ENCODE results near the gene FAM8A1.

Gene FAM8A1

DNA sequence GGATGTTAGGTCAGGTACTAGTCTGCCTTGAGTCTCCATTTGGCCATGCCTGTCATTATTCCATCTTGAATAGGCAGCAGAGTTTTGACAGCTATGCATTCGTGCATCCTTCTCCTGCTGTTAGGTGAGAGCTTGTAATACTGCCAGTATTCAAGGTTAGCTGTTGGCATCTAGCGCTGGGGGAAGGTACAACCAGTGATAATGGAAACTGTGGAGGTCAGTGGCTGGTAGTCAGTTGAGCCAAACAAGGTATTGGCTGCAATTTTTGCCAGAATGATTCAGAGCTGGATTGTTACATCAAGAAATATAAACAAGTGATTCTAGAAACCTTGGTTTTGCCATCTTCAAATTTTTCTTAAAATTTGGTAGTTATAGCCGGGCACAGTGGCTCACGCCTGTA lies 6.5 kb downstream of the FAM8A1 start:
- no peak overlapping the region for H3K27ac ChIP-seq
- TF ChIP-seq, protein P1, sequence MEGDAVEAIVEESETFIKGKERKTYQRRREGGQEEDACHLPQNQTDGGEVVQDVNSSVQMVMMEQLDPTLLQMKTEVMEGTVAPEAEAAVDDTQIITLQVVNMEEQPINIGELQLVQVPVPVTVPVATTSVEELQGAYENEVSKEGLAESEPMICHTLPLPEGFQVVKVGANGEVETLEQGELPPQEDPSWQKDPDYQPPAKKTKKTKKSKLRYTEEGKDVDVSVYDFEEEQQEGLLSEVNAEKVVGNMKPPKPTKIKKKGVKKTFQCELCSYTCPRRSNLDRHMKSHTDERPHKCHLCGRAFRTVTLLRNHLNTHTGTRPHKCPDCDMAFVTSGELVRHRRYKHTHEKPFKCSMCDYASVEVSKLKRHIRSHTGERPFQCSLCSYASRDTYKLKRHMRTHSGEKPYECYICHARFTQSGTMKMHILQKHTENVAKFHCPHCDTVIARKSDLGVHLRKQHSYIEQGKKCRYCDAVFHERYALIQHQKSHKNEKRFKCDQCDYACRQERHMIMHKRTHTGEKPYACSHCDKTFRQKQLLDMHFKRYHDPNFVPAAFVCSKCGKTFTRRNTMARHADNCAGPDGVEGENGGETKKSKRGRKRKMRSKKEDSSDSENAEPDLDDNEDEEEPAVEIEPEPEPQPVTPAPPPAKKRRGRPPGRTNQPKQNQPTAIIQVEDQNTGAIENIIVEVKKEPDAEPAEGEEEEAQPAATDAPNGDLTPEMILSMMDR (conservative IDR thresholded peaks at IDR 0.05) = no peak

DNA sequence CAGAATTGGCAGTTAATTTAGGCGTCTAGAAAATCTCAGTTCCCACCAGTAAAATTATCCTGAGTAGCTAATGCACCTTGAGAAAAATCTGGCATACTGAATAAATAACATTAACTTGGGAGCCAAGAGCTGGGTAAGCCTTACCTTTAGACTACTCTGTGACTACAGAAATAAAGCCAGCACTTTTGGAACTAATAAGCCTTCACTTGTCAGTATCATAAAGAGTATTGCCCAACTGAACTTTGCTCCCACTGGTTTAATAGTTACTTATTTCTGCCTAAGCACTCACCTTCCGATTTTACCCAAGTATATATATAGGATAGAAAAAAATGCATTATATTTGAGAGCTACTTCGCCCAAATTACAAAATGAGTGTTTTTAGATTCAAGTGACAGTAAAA lies 10.7 kb downstream of the FAM8A1 start:
- H3K27ac ChIP-seq = no peak overlapping the region
- TF ChIP-seq, protein P1 (conservative IDR thresholded peaks at IDR 0.05) = no peak

- TF ChIP-seq, protein P1 (conservative IDR thresholded peaks at IDR 0.05) = no peak
Observed at GRCh38 chr6:17612048-17612447, 11.9 kb downstream of the FAM8A1 start.

DNA sequence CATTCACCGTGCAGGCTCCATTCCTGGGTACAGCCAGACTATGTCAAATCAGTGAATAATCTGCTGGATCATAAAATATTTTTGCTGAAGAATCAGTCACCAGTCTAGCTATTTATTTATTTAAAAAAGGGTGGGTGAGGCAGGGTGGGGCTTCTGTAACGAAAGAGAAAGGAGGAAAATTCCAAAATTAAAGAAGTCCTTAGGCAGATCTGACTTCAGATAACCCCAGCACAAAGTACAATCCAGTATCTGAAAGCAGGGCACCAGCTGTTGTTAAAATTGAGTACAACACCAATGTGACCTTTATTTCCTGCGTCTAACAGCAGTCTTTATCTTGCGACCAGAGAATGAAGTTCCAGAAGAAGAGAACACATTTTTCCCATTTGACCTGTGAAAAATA lies 15.7 kb downstream of the FAM8A1 start:
- TF ChIP-seq, protein P1 (conservative IDR thresholded peaks at IDR 0.05) = no peak
- no peak overlapping the region for H3K27ac ChIP-seq

More at GRCh38 chr6:17612048-17612447, 11.9 kb downstream of the FAM8A1 start:
- H3K27ac ChIP-seq = no peak overlapping the region

GRCh38 chr6:17621003-17621402 lies 20.9 kb downstream of the FAM8A1 start:
- H3K27ac ChIP-seq = no peak overlapping the region

GRCh38 chr6:17622144-17622543 lies 22.0 kb downstream of the FAM8A1 start:
- TF ChIP-seq, protein P1 (conservative IDR thresholded peaks at IDR 0.05) = no peak
- H3K27ac ChIP-seq = no peak overlapping the region

More at GRCh38 chr6:17621003-17621402, 20.9 kb downstream of the FAM8A1 start:
- TF ChIP-seq, protein P1 (conservative IDR thresholded peaks at IDR 0.05) = no peak

GRCh38 chr6:17624396-17624795 lies 24.3 kb downstream of the FAM8A1 start:
- TF ChIP-seq, protein P1 (conservative IDR thresholded peaks at IDR 0.05) = no peak
- no peak overlapping the region for H3K27ac ChIP-seq
